Hepatocyte (in vitro differentiated cells): ENCODE measurements around the gene SPR. TPM values are rescaled to one million over a fixed set of nuclear protein-coding genes. Genes with fewer than 3 reads are reported as not detected.

Experiments used
- DNase-seq: peaks from one replicate; pipeline ENCODE4 v3.0.0-alpha.2; 2016; ENCODE audit warnings: low spot score
- H2AFZ ChIP-seq: fragments of 200-600 bp; sonication (generic); 2 replicates; pipeline ENCODE4 v1.6.0; 2016; ENCODE audit warnings: antibody characterized with exemption, mild to moderate bottlenecking
- H3K27ac ChIP-seq: fragments of 200-600 bp; sonication (generic); 2 replicates; pipeline ENCODE4 v1.5.1; 2016; ENCODE audit warnings: mild to moderate bottlenecking
- H3K27me3 ChIP-seq: fragments of 200-600 bp; sonication (generic); 2 replicates; pipeline ENCODE4 v1.6.1; 2016
- H3K36me3 ChIP-seq: fragments of 200-600 bp; sonication (generic); replicated peaks from 2 replicates; pipeline ENCODE4 v1.5.1; 2016; ENCODE audit warnings: low read depth; ENCODE audit not compliant: insufficient read depth
- H3K4me1 ChIP-seq: fragments of 200-600 bp; sonication (generic); 2 replicates; pipeline ENCODE4 v1.5.1; 2016; ENCODE audit warnings: mild to moderate bottlenecking, moderate library complexity; ENCODE audit not compliant: insufficient read depth
- H3K4me2 ChIP-seq: fragments of 200-600 bp; sonication (generic); 2 replicates; pipeline ENCODE4 v1.6.0; 2016
- H3K4me3 ChIP-seq: fragments of 200-600 bp; sonication (generic); 2 replicates; pipeline ENCODE4 v1.5.1; 2016; ENCODE audit warnings: mild to moderate bottlenecking
- H3K79me2 ChIP-seq: fragments of 200-600 bp; sonication (generic); 2 replicates; pipeline ENCODE4 v1.6.0; 2017; ENCODE audit warnings: mild to moderate bottlenecking
- H3K9me2 ChIP-seq: fragments of 200-600 bp; sonication (generic); replicated peaks from 2 replicates; pipeline ENCODE4 v1.6.0; 2017; ENCODE audit warnings: mild to moderate bottlenecking; ENCODE audit not compliant: insufficient read depth
- H3K9me3 ChIP-seq: fragments of 200-600 bp; sonication (generic); 2 replicates; pipeline ENCODE4 v1.5.1; 2016; ENCODE audit warnings: low read depth, mild to moderate bottlenecking
- H4K20me1 ChIP-seq: fragments of 200-600 bp; sonication (generic); 2 replicates; pipeline ENCODE4 v1.6.0; 2016; ENCODE audit warnings: mild to moderate bottlenecking; ENCODE audit not compliant: insufficient read depth, poor library complexity, severe bottlenecking
- EZH2 ChIP-seq: fragments of 200-600 bp; sonication (generic); IDR thresholded peaks from 2 replicates; pipeline ENCODE4 v1.6.1; 2016; ENCODE audit warnings: antibody characterized with exemption, mild to moderate bottlenecking, borderline replicate concordance
- EZH2phosphoT487 ChIP-seq: fragments of 200-600 bp; sonication (generic); IDR thresholded peaks from one replicate; pipeline ENCODE4 v1.6.1; 2018; ENCODE audit warnings: antibody characterized with exemption, mild to moderate bottlenecking, low read depth, moderate library complexity; ENCODE audit not compliant: unreplicated experiment, severe bottlenecking
- WGBS: methylation state at CpG from one replicate; pipeline ENCODE4 v1.1.6; 2016; ENCODE audit warnings: low lambda C conversion rate; ENCODE audit errors: missing lambda C conversion rate; 5-methylcytosine and 5-hydroxymethylcytosine counted together
- polyA plus RNA-seq: library from polyadenylated mRNA; unstranded; fragments of >200 nt; fragmentation: Nextera tagmentation; extraction: Ambion mirVana; gene quantifications from 2 replicates; pipeline ENCODE4 v1.2.1, GENCODE V29; 2016
- total RNA-seq: library from RNA; depleted of rRNA; stranded (reverse); fragments of >200 nt; gene quantifications from 2 replicates; pipeline ENCODE4 v1.2.3, GENCODE V29; 2014
- TF ChIP-seq, protein P1 (sequence below): fragments of 200-600 bp; sonication (generic); IDR thresholded peaks from 2 replicates; pipeline ENCODE4 v1.5.1; 2016; ENCODE audit warnings: antibody characterized with exemption, mild to moderate bottlenecking; ENCODE audit not compliant: poor library complexity

The SPR gene
- total and polyA plus RNA-seq, 2 experiments from 2014 or later: 44.8 to 63.3 TPM

DNA sequence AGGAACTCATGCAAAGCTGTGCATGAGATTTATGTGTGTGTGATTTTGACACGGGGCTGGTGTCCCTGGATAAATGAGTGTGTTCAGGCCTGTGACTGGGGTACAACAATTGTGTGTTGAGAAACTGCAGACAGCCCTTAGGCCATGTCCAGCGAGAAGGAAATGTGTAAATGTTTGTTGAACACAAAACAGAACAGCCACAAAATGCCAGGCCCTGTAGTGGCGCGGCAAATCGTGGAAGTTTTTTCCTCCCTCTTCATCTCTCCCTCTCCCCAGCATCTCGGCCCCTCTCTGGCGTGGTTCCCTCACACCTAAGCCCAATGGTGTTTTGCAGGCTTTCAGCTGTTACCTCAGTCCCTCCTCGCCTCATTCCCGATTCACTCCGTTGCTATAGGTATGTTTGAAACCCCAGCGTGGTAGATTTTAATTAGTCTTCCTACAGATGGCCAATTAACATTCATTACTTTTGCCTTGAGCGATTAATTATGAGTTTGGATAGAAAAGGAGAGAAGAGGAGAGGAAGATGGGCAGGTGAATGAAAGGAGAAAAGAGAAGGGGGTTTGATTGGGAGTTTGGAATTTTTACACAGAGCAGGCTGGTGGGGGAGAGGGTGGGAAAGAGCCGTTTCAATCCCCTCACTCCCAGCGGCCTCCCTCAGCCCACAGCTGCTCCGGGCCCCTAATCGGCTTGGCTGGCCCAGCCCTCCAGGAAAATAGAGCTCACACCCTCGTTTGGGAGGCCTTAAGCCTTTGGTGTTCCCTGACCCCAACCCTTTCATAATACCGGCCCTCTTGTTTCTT is 10.8 kb downstream of the SPR start:
- 64% methylated on average over 18 of the region's 18 CpGs for WGBS
- Histone ChIP-seq H3K4me2 (no peak overlapping the region), H3K9me2 (no peaks in the 10 kb centered on the region), H3K79me2 (no peaks in the 10 kb centered on the region), H3K27me3 (peaks cover 27% of the 10 kb centered on the region), H3K27ac (no peak overlapping the region), H3K4me3 (no peak overlapping the region), H3K36me3 (no peaks in the 10 kb centered on the region), H4K20me1 (no peaks in the 10 kb centered on the region), H3K9me3 (no peaks in the 10 kb centered on the region), H3K4me1 (no peaks in the 10 kb centered on the region), H2AFZ (no peak overlapping the region)
- TF ChIP-seq EZH2phosphoT487: no peak
- TF ChIP-seq, protein P1, sequence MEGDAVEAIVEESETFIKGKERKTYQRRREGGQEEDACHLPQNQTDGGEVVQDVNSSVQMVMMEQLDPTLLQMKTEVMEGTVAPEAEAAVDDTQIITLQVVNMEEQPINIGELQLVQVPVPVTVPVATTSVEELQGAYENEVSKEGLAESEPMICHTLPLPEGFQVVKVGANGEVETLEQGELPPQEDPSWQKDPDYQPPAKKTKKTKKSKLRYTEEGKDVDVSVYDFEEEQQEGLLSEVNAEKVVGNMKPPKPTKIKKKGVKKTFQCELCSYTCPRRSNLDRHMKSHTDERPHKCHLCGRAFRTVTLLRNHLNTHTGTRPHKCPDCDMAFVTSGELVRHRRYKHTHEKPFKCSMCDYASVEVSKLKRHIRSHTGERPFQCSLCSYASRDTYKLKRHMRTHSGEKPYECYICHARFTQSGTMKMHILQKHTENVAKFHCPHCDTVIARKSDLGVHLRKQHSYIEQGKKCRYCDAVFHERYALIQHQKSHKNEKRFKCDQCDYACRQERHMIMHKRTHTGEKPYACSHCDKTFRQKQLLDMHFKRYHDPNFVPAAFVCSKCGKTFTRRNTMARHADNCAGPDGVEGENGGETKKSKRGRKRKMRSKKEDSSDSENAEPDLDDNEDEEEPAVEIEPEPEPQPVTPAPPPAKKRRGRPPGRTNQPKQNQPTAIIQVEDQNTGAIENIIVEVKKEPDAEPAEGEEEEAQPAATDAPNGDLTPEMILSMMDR: no peak
- no peak for TF ChIP-seq EZH2
- DNase-seq: no peak

DNA sequence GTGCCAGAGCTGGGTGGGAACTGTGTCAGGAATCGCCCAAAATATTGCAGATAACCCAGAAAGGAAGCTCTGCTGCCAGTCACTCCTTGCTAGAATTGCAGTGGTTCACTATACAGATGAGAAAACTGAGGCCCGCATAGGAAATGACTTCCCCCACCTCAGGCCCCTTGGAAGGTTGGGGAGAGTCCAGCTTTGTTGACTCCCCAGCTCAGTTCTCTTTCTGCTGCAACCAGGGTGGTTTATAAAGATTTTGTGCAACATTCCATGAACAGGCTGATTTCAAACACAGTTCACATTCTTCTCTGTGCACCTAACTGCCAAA is 11.3 kb downstream of the SPR start:
- no peak overlapping the region for H3K27ac ChIP-seq
- no peaks in the 10 kb centered on the region for H3K79me2 ChIP-seq
- no peaks in the 10 kb centered on the region for H3K9me2 ChIP-seq
- H3K36me3 ChIP-seq: no peaks in the 10 kb centered on the region
- H4K20me1 ChIP-seq: no peaks in the 10 kb centered on the region
- H3K4me1 ChIP-seq: no peaks in the 10 kb centered on the region
- H3K27me3 ChIP-seq: peaks cover 33% of the 10 kb centered on the region
- no peak overlapping the region for H3K4me3 ChIP-seq
- H3K9me3 ChIP-seq: no peaks in the 10 kb centered on the region
- TF ChIP-seq EZH2: no peak
- TF ChIP-seq, protein P1: no peak
- TF ChIP-seq EZH2phosphoT487: no peak
- no peak for DNase-seq
- no peak overlapping the region for H2AFZ ChIP-seq
- no peak overlapping the region for H3K4me2 ChIP-seq
- 82% methylated on average over 2 of the region's 2 CpGs for WGBS

DNA sequence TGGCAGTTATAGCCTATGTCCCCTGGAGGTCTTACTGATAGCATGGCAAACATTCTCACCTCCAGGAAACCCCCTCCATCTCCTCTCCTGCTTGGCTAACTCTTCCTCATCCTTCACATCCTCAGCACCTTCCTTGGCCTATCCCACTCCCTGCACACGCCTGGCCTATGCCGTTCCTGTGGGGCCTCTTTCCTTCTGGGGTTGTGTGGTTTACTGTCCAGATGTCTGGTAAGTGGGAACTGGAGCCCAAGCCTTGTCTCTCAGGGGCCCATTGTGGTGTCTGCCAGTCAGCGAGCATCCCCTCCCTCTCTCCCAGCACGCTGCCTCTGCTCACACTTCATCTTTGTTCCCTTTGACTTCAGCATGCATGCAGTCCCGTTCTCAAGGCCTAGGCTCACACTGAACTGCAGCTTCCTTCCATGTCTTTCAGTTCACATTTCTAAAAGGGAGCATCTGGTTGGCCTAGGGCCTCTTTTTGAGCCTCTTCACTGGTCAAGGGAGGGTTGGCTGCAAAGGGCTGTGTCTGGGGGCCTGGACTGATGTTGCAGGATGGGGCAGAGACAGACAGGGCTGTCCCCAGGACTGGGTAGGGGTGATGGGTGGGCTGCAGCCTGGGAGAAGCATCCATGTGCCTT is 13.1 kb downstream of the SPR start:
- H3K27me3 ChIP-seq: peaks cover 46% of the 10 kb centered on the region
- no peak overlapping the region for H2AFZ ChIP-seq
- H3K79me2 ChIP-seq: no peaks in the 10 kb centered on the region
- H3K27ac ChIP-seq: no peak overlapping the region
- no peak for DNase-seq
- TF ChIP-seq EZH2: no peak
- no peak for TF ChIP-seq EZH2phosphoT487
- TF ChIP-seq, protein P1: no peak
- H3K4me1 ChIP-seq: no peaks in the 10 kb centered on the region
- no peak overlapping the region for H3K4me2 ChIP-seq
- no peaks in the 10 kb centered on the region for H3K9me3 ChIP-seq
- H3K36me3 ChIP-seq: no peaks in the 10 kb centered on the region
- H4K20me1 ChIP-seq: no peaks in the 10 kb centered on the region
- 87% methylated on average over 5 of the region's 5 CpGs for WGBS
- H3K9me2 ChIP-seq: no peaks in the 10 kb centered on the region
- H3K4me3 ChIP-seq: no peak overlapping the region
